Activated CD4-positive, alpha-beta T cell treated with anti-CD3 and anti-CD28 coated beads, Interleukin-2, amount 50 U/mL, for 16 hours (primary cell): Measurements from ENCODE around the gene SOX15.

Experiments used
- DNase-seq: peaks from one replicate; pipeline ENCODE4 v3.0.0-alpha.2; 2020

The SOX15 gene

GRCh38 chr17:7576432-7576937 lies 13.4 kb downstream of the SOX15 start:
- no peak for DNase-seq

- DNase-seq, result no peak
Observed at GRCh38 chr17:7575959-7576358, 13.9 kb downstream of the SOX15 start.

- no peak for DNase-seq
Observed at GRCh38 chr17:7575481-7575883, 14.4 kb downstream of the SOX15 start.

- no peak for DNase-seq
Observed at GRCh38 chr17:7574176-7574953, 15.5 kb downstream of the SOX15 start.

- DNase-seq, result peak; percentile 94
Observed at GRCh38 chr17:7573324-7574080, 16.4 kb downstream of the SOX15 start.

- DNase-seq, result peak; percentile 100
Observed at GRCh38 chr17:7572588-7573323, 17.1 kb downstream of the SOX15 start.

- DNase-seq, result no peak
Observed at GRCh38 chr17:7572338-7572587, 17.6 kb downstream of the SOX15 start.

GRCh38 chr17:7570351-7570750 lies 19.5 kb downstream of the SOX15 start:
- no peak for DNase-seq

- DNase-seq, result no peak
Observed at GRCh38 chr17:7569571-7569970, 20.3 kb downstream of the SOX15 start.

GRCh38 chr17:7563115-7563869 lies 26.6 kb downstream of the SOX15 start:
- no peak for DNase-seq

- no peak for DNase-seq
Observed at GRCh38 chr17:7562208-7562605, 27.7 kb downstream of the SOX15 start.

GRCh38 chr17:7561589-7562207 lies 28.2 kb downstream of the SOX15 start, which contains the start of gene SENP3:
Gene SENP3, plus strand, starts transcription at chr17:7561919. Its CDS starts 1,158 bp downstream, at chr17:7563077.
- peak; percentile 92 for DNase-seq

- DNase-seq, result peak; percentile 90
Observed at GRCh38 chr17:7561028-7561575, 28.8 kb downstream of the SOX15 start.

- peak; percentile 71 for DNase-seq
Observed at GRCh38 chr17:7560172-7561027, 29.5 kb downstream of the SOX15 start.

GRCh38 chr17:7559320-7560171 lies 30.3 kb downstream of the SOX15 start:
- no peak for DNase-seq

GRCh38 chr17:7558544-7559319 lies 31.2 kb downstream of the SOX15 start, which contains the start of gene TNFSF13:
Gene TNFSF13, plus strand, starts transcription at chr17:7558750. Its CDS starts 290 bp downstream, at chr17:7559040.
- no peak for DNase-seq

GRCh38 chr17:7557775-7558543 lies 31.9 kb downstream of the SOX15 start:
- no peak for DNase-seq

GRCh38 chr17:7557147-7557764 lies 32.6 kb downstream of the SOX15 start:
- DNase-seq, result no peak
